Neuron (in vitro differentiated cells): Measurements from ENCODE around the gene GPC5.

Source experiments
- H2AFZ ChIP-seq: one replicate; pipeline ENCODE4 v1.6.1; 2013; ENCODE audit warnings: low read depth, mild to moderate bottlenecking, inconsistent platforms, low read length, moderate library complexity
- H3K27me3 ChIP-seq: one replicate; pipeline ENCODE4 v1.6.1; 2013; ENCODE audit warnings: low read length; ENCODE audit not compliant: insufficient read depth
- H3K36me3 ChIP-seq: one replicate; pipeline ENCODE4 v1.6.1; 2013; ENCODE audit warnings: low read length; ENCODE audit not compliant: insufficient read depth
- H3K4me1 ChIP-seq: one replicate; pipeline ENCODE4 v1.6.1; 2013; ENCODE audit warnings: low read length; ENCODE audit not compliant: insufficient read depth
- H3K4me3 ChIP-seq: 2 replicates; pipeline ENCODE4 v1.5.1; 2013; ENCODE audit warnings: mild to moderate bottlenecking, low read length, moderate library complexity
- H3K9me3 ChIP-seq: one replicate; pipeline ENCODE4 v1.6.1; 2013; ENCODE audit warnings: low read length

The GPC5 gene

DNA sequence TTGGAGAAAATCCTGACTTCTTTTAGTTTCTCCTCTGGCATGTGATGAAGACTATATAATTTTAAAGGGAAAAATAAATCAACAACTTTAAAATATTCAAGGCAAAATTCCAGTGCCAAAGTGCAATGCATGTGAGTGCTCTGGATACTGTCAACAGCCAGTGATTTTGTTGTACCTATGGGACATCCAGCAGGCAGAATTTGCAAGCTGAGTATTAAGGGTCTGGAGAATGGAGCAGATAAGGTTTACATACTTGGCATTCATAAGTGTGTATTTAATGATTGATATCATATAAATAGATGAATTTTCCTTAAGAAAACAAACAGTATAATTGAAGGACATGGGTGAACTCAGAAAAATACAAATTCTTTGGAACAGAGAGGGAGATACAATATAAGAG, 703.4 kb downstream of the GPC5 start:
- H3K4me1 ChIP-seq, result peaks cover 3% of the 10 kb centered on the region
- H3K27me3 ChIP-seq, result no peaks in the 10 kb centered on the region
- H2AFZ ChIP-seq, result no peak overlapping the region
- no peaks in the 10 kb centered on the region for H3K9me3 ChIP-seq
- H3K4me3 ChIP-seq, result no peak overlapping the region
- no peaks in the 10 kb centered on the region for H3K36me3 ChIP-seq

DNA sequence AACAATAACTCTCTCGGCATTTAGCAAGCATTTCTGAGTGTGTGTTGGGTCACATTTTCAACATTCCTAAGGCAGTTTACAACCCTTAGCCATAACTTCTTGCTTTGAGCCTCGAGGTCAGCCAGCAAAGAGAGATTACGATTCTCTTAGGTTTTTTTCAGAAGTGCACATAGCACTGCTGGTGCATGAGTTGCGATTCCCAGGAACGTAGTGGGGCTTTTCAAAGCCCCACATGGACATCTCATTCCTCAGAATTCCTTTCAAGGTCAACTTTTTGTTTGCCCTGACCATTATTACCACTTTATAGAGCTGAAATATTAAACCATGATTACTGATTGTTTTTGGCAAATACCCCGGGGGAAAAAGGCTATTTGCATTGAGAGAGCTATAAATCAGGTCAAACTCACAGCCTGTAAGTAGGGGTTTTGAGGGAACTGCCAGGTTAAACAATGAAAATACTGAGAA, 705.3 kb downstream of the GPC5 start:
- Histone ChIP-seq H3K36me3 (no peaks in the 10 kb centered on the region), H3K27me3 (no peaks in the 10 kb centered on the region), H3K4me1 (peaks cover 3% of the 10 kb centered on the region), H3K9me3 (no peaks in the 10 kb centered on the region), H3K4me3 (no peak overlapping the region), H2AFZ (no peak overlapping the region)

DNA sequence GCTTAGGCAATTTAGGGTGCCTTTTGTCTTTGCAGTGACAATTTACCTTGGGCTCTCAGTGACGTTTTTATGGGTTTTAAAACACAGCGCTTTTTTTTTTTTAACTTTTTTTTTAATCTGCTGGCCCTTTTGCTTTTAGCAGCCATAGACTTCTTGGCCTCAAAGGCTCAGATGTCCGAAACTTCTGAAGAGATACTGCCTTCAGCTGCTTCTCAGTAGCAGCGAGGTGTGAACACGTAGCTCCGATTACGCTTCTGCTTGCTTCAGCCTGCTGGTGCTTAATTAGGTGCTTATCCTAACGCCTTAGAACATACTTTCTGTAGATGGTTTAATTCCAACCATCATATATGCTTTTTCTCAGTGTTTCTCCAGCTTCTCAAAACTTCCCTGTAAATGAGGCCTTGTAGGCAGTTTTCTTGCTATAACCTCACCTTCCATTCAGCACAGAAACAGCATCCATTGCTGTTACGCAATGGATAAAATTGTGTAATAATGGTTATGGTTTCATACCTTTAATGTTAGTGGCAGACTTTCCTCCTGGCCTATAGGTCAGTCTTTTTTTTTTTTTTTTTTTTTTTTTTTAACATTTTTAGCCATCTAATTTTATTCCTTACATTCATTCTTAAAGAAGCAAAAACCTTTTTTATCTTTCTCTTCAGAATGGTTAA, 723.9 kb downstream of the GPC5 start:
- no peak overlapping the region for H2AFZ ChIP-seq
- H3K36me3 ChIP-seq, result no peaks in the 10 kb centered on the region
- no peaks in the 10 kb centered on the region for H3K9me3 ChIP-seq
- H3K27me3 ChIP-seq, result no peaks in the 10 kb centered on the region
- no peak overlapping the region for H3K4me3 ChIP-seq
- H3K4me1 ChIP-seq, result no peaks in the 10 kb centered on the region

DNA sequence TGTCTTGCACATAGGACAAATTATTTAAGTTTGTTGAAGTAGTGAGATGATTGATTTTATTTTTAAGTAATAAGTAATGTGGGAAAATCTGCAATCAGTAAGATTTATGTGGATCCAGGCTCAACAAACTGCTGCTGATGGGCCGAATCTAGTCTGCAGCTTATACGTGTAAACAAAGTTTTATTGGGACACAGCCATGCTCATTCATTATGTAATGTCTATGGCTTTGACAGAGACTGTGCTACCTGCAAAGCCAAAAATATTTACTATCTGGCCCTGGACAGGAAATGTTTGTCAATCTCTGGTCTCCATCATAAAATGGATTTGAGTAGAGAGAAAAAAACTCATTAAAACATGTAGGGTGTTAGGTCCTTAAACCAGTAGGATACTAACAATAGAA, 728.0 kb downstream of the GPC5 start:
- no peak overlapping the region for H2AFZ ChIP-seq
- no peaks in the 10 kb centered on the region for H3K27me3 ChIP-seq
- H3K4me3 ChIP-seq, result no peak overlapping the region
- no peaks in the 10 kb centered on the region for H3K36me3 ChIP-seq
- H3K4me1 ChIP-seq, result no peaks in the 10 kb centered on the region
- no peaks in the 10 kb centered on the region for H3K9me3 ChIP-seq

DNA sequence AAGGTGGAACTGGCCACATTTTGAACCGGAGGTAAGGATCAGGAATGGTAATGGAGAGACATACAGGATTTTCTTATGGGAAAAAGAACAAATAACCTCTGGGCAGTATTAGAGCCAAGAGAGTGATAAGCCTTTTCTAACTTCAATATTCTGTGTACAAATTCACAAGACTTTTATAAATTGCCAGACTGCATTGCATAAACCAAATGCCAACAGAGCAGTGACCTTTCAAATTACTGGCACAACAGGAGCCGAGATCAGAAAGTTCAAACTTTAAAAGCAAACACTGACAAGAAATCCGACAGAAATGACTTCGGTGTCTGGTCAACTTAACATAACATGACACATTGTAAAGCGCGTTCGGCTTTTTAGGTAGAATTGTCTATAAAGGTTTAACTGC, 737.1 kb downstream of the GPC5 start:
- H3K36me3 ChIP-seq, result no peaks in the 10 kb centered on the region
- H2AFZ ChIP-seq, result no peak overlapping the region
- H3K4me1 ChIP-seq, result no peaks in the 10 kb centered on the region
- H3K4me3 ChIP-seq, result no peak overlapping the region
- no peaks in the 10 kb centered on the region for H3K27me3 ChIP-seq
- H3K9me3 ChIP-seq, result no peaks in the 10 kb centered on the region

DNA sequence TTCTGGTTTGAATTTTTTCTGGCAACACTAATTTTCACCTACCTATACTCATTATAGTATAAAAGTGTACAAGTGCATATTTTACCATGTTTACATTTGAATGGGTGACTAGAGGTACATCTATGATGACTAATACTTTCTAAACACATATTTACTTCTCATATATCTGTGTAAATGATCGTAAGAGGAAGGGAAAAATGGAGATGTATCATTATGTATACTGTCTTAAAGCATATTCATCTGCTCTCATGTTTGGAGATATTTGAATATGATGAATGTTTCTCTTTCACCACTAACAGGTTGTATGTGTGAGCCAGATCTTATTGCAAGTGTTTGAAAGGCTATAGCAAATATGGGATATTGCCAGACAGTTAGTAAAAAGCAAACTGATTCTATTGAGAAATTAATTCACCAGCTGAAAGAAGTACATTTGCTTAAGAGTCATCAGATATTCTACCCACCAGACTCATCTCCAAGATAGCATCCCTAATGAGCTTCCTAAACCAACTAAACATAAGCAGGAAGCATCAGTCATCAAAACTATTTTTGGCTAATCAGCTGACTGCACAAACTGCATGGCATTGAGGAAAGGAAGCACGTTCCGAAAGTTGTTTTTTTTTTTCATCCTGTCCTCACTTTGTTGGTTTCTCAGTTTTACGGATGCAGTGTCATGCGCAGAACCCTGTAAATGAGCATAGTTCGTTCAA, 738.2 kb downstream of the GPC5 start:
- H2AFZ ChIP-seq, result no peak overlapping the region
- no peaks in the 10 kb centered on the region for H3K4me1 ChIP-seq
- no peaks in the 10 kb centered on the region for H3K9me3 ChIP-seq
- H3K36me3 ChIP-seq, result no peaks in the 10 kb centered on the region
- H3K27me3 ChIP-seq, result no peaks in the 10 kb centered on the region
- no peak overlapping the region for H3K4me3 ChIP-seq

DNA sequence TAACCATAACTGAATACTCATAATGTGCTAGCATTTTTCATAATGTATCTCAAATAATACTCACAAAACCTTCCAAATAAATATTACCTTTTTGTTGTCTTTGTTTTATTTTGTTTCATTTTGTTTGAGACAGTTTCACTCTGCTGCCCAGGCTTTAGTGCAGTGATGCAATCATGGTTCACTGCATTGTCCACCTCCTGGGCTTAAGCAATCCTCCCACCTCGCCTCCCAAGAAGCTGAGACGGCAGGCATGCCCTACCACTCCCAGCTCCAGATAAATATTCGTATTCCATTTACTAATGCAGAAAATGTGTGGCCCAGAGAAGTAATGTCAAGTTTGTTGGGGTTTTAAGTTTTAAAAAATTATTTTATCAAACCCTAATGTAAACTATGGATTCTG, 739.1 kb downstream of the GPC5 start:
- Histone ChIP-seq H3K4me1 (no peaks in the 10 kb centered on the region), H3K4me3 (no peak overlapping the region), H3K36me3 (no peaks in the 10 kb centered on the region), H3K9me3 (no peaks in the 10 kb centered on the region), H2AFZ (no peak overlapping the region), H3K27me3 (no peaks in the 10 kb centered on the region)

DNA sequence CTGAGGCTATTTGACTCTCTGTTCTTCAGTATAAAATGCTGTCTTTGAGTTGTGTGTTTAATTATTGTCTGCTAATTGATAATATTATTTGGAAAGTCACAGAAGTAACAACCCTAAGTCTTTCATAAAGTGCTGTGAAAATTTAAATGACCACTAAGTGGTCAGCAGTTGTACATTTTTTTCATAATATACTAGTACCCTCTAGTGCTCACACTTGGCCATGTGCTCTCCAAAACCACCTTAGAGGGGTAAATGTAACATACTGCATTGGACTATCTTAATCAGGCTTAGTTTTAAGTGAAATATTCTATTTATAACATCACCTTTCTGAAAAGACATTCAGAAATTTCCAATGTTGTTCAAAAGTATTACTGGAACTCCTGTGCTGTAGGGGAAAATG, 745.3 kb downstream of the GPC5 start:
- Histone ChIP-seq H3K4me3 (no peak overlapping the region), H3K27me3 (no peaks in the 10 kb centered on the region), H3K36me3 (no peaks in the 10 kb centered on the region), H2AFZ (no peak overlapping the region), H3K4me1 (no peaks in the 10 kb centered on the region), H3K9me3 (no peaks in the 10 kb centered on the region)

DNA sequence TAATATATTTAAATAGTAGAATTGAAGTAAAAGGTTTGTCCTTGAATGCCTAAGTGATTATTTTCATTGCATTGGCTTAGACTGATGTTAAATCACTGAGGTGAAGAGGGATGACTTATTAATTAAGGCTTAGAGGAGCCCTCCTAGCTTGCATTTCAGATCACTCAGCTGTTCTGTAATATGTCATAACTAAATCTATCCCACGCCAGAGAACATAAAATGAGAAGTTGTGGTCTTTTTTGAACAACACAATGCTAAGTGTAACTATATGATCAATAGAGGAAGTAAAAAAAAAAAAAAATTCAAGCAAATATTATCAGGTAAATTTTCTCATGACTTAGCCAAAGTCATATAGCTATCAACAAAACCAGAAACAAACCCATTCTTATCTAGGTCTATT, 752.2 kb downstream of the GPC5 start:
- Histone ChIP-seq H3K4me1 (no peaks in the 10 kb centered on the region), H3K36me3 (no peaks in the 10 kb centered on the region), H3K9me3 (no peaks in the 10 kb centered on the region), H3K27me3 (no peaks in the 10 kb centered on the region), H2AFZ (no peak overlapping the region), H3K4me3 (no peak overlapping the region)

DNA sequence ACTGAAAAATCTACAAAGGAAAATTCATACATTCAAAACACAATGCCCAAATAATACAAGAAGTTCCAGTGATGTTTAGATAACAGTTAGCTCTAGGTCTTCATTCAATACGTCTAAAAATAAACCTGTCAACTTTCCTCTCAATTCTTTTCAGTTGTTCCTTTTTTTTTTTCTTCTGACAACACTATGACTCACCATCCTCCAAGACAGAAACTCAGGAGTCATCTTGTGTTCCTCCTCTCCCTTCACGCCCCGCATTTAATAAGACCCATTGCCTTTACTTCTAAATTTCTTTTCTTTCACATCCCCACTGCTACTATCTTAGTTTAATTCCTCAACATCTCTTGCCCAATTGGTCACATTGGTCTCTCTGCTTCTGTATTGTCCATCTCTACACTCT, 759.9 kb downstream of the GPC5 start:
- no peak overlapping the region for H2AFZ ChIP-seq
- H3K4me3 ChIP-seq, result no peak overlapping the region
- no peaks in the 10 kb centered on the region for H3K9me3 ChIP-seq
- H3K4me1 ChIP-seq, result no peaks in the 10 kb centered on the region
- H3K27me3 ChIP-seq, result no peaks in the 10 kb centered on the region
- no peaks in the 10 kb centered on the region for H3K36me3 ChIP-seq

DNA sequence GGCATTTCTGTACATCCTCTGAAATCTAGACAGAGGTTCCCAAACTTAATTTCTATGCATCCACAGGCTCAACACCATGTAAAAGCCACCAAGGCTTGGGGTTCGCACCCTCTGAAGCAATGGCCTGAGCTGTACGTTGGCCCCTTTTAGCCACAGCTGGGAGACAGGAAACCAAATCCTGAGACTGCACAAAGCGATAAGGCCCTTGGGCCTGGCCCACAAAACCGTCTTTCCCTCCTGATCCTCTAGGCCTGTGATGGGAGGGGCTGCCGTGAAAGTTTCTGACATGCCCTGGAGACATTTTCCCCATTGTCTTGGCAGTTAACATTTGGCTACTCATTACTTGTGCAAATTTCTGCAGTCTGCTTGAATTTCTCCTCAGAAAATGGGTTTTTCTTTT, 766.4 kb downstream of the GPC5 start:
- no peaks in the 10 kb centered on the region for H3K9me3 ChIP-seq
- no peaks in the 10 kb centered on the region for H3K36me3 ChIP-seq
- H2AFZ ChIP-seq, result no peak overlapping the region
- no peak overlapping the region for H3K4me3 ChIP-seq
- no peaks in the 10 kb centered on the region for H3K27me3 ChIP-seq
- no peaks in the 10 kb centered on the region for H3K4me1 ChIP-seq

DNA sequence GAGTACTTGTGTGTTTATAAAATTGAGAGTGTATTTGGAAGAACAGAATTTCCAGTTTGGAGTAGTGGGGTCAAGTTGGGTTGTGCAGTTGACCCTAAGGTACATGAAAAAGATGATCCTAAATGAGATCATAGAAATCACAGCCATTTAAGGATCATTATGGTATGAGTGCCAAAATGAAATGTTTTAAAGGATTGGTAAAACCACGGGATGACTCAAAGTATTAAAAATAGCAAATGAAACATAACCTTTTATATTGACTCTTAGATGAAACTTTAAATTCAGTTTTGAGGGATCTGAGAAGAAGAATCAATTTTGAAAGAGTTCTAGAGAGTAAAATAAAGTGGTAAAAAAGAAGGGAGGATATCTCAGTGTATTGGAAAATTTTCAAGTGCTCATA, 773.8 kb downstream of the GPC5 start:
- no peaks in the 10 kb centered on the region for H3K4me1 ChIP-seq
- H3K27me3 ChIP-seq, result no peaks in the 10 kb centered on the region
- no peak overlapping the region for H2AFZ ChIP-seq
- H3K4me3 ChIP-seq, result no peak overlapping the region
- no peaks in the 10 kb centered on the region for H3K36me3 ChIP-seq
- no peaks in the 10 kb centered on the region for H3K9me3 ChIP-seq

DNA sequence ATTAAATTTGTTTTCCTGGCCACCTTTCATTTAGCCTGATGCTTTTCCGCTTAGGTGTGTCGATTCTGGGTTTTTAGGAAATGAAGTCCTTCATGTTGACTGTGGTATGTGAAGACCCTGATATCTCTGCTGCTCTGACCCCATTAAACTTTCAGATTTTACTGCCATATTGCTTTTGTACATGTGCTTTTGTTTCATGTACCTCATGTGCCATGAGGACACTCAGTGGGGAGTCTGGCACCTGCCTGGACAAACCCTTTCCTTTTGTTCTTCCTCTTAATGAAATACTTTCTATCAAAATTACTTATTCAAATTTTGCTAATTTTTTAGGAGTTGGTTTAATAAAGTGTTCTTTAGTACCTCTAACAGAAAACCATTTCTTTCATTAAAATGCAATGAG, 774.8 kb downstream of the GPC5 start:
- no peaks in the 10 kb centered on the region for H3K4me1 ChIP-seq
- H2AFZ ChIP-seq, result no peak overlapping the region
- no peak overlapping the region for H3K4me3 ChIP-seq
- no peaks in the 10 kb centered on the region for H3K27me3 ChIP-seq
- no peaks in the 10 kb centered on the region for H3K9me3 ChIP-seq
- no peaks in the 10 kb centered on the region for H3K36me3 ChIP-seq

DNA sequence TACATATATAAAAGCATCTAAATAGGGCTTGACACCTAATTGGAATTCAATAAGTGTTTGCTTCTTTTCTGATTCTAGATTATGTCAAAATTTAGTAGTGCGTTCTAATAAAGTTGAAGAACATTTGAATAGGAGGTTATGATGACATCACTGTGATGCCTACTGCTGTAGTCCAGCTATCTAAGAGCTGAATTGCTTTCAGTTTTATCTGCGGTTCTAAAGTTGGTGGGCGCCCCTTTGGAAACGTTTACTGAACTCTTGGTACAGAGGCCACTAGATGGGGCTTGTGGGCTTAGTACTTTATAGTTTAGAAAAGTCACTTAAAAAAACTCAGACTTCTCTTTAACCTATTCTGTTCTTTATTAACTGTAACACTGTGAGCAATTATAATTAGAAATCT, 776.9 kb downstream of the GPC5 start:
- no peaks in the 10 kb centered on the region for H3K27me3 ChIP-seq
- H2AFZ ChIP-seq, result no peak overlapping the region
- no peaks in the 10 kb centered on the region for H3K4me1 ChIP-seq
- no peaks in the 10 kb centered on the region for H3K36me3 ChIP-seq
- H3K9me3 ChIP-seq, result no peaks in the 10 kb centered on the region
- H3K4me3 ChIP-seq, result no peak overlapping the region
